Endodermal cell (in vitro differentiated cells): ENCODE results near the gene THSD4. TPM values are rescaled to one million over a fixed set of nuclear protein-coding genes. Genes with fewer than 3 reads are reported as not detected.

Experiments
- DNase-seq: peaks from one replicate; pipeline ENCODE4 v3.0.0-alpha.2; 2017
- H3K27ac ChIP-seq: 2 replicates; pipeline ENCODE4 v1.5.1; 2013; ENCODE audit warnings: mild to moderate bottlenecking, low read depth, low read length, moderate library complexity
- H3K27me3 ChIP-seq: 2 replicates; pipeline ENCODE4 v1.6.1; 2013; ENCODE audit warnings: mild to moderate bottlenecking, low read length, moderate library complexity; ENCODE audit not compliant: insufficient read depth, control insufficient read depth, poor library complexity, severe bottlenecking
- H3K36me3 ChIP-seq: 2 replicates; pipeline ENCODE4 v1.7.0; 2013; ENCODE audit warnings: mild to moderate bottlenecking, low read length, moderate library complexity; ENCODE audit not compliant: control insufficient read depth, insufficient read depth
- H3K4me1 ChIP-seq: one replicate; pipeline ENCODE4 v1.7.0; 2013; ENCODE audit warnings: low read length; ENCODE audit not compliant: control insufficient read depth, insufficient read depth
- H3K4me3 ChIP-seq: 2 replicates; pipeline ENCODE4 v1.5.1; 2013; ENCODE audit warnings: mild to moderate bottlenecking, low read length, moderate library complexity
- H3K9ac ChIP-seq: 2 replicates; pipeline ENCODE4 v1.6.1; 2013; ENCODE audit warnings: mild to moderate bottlenecking, low read length, moderate library complexity; ENCODE audit not compliant: poor library complexity, severe bottlenecking; ENCODE audit errors: extremely low read depth
- H3K9me3 ChIP-seq: 2 replicates; pipeline ENCODE4 v1.6.1; 2013; ENCODE audit warnings: mild to moderate bottlenecking, low read length, moderate library complexity; ENCODE audit not compliant: control insufficient read depth
- H3K27ac Mint-ChIP-seq: 2 replicates; pipeline ENCODE4 v1.8.0; 2020; ENCODE audit warnings: mixed read lengths
- H3K27me3 Mint-ChIP-seq: 2 replicates; pipeline ENCODE4 v1.8.0; 2021; ENCODE audit warnings: mild to moderate bottlenecking, mixed read lengths; ENCODE audit not compliant: insufficient read depth
- H3K36me3 Mint-ChIP-seq: 2 replicates; pipeline ENCODE4 v1.8.0; 2020; ENCODE audit warnings: low read depth, mixed read lengths
- H3K4me1 Mint-ChIP-seq: 2 replicates; pipeline ENCODE4 v1.8.0; 2020; ENCODE audit warnings: mixed read lengths
- H3K4me3 Mint-ChIP-seq: 2 replicates; pipeline ENCODE4 v1.8.0; 2020; ENCODE audit warnings: mild to moderate bottlenecking, moderate library complexity, mixed read lengths
- H3K9me3 Mint-ChIP-seq: 2 replicates; pipeline ENCODE4 v1.8.0; 2020; ENCODE audit warnings: mild to moderate bottlenecking, mixed read lengths
- WGBS, 2 experiments: methylation state at CpG; one replicate each; pipeline versions ENCODE4 v1.1.5 to v1.1.7; 2013; ENCODE audit warnings: missing lambda C conversion rate in 2 of 2, mixed read lengths in 1 of 2; ENCODE audit not compliant: insufficient coverage in 1 of 2, insufficient read length in 1 of 2; 5-methylcytosine and 5-hydroxymethylcytosine counted together
- total RNA-seq, 2 donors: library from RNA; stranded (reverse); fragmentation: NEBNext Ultra II Directional in 1 of 2; extraction: Animal tissue kit (Norgen Biotek cat#: 25700) in 1 of 2; gene quantifications; 2 replicates in 1 of 2; 3 replicates in 1 of 2; pipeline ENCODE4 v1.2.1, GENCODE V29; 2021
- TF ChIP-seq, protein P1 (sequence below): fragments of 200-600 bp; sonication (generic); conservative IDR thresholded peaks from 2 replicates; pipeline ENCODE4 v1.5.0; 2021; ENCODE audit warnings: antibody characterized with exemption, mild to moderate bottlenecking

Gene THSD4
- total RNA-seq, 2 donors from 2014 or later = 4.6 to 5.4 TPM

DNA sequence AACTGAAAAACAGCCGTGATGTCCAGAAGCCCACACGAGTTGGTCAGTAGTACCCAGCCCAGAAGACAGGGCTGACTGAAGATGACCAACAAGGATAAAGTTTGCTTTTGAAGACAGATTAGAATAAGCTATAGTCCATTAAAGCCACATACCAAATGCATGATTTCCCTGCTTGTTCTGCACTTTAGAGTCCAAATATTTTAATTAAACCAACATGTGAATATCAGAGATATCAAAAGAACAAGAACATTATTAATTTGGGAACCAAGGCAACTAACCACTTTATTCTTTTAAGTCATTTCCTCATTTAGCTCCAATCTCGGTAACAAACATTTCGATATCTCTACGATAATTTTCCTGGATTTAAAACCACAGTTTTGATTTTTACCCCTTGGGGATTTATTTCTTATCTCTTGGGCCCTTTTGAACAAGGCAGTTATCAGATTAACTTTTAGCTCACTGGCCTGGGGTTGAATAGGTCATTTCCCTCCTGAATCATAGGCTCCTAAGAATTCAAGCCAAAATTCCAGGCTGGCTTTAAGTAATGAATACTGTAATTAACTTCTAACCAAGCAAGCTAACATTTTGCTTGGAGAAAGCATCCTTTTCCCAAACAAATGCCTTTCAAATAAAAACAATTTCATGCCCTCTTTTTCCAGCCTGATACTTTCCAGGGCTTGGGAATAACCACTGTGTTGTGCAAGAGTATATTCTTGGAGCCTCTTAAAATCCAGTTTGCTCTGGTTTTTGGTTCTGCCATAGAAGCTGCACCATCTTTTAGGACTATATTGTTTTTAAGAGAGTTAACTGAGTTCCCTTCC is 592.2 kb downstream of the THSD4 start:
- no peak overlapping the region for H3K27ac Mint-ChIP-seq
- H3K4me1 Mint-ChIP-seq = peaks cover 5% of the 10 kb centered on the region
- no peak overlapping the region for H3K4me3 Mint-ChIP-seq
- DNase-seq = no peak
- no peaks in the 10 kb centered on the region for H3K36me3 Mint-ChIP-seq
- no peaks in the 10 kb centered on the region for H3K9me3 Mint-ChIP-seq
- no peak overlapping the region for H3K4me3 ChIP-seq
- H3K9me3 ChIP-seq = no peaks in the 10 kb centered on the region
- peaks cover 2% of the 10 kb centered on the region for H3K27me3 Mint-ChIP-seq
- no peak overlapping the region for H3K27ac ChIP-seq
- H3K36me3 ChIP-seq = no peaks in the 10 kb centered on the region
- no peaks in the 10 kb centered on the region for H3K27me3 ChIP-seq
- 93 to 100% methylated on average over 3 to 5 of the region's 5 CpGs for WGBS, 2 experiments
- peaks cover 3% of the 10 kb centered on the region for H3K4me1 ChIP-seq
- no peak overlapping the region for H3K9ac ChIP-seq
- TF ChIP-seq, protein P1, sequence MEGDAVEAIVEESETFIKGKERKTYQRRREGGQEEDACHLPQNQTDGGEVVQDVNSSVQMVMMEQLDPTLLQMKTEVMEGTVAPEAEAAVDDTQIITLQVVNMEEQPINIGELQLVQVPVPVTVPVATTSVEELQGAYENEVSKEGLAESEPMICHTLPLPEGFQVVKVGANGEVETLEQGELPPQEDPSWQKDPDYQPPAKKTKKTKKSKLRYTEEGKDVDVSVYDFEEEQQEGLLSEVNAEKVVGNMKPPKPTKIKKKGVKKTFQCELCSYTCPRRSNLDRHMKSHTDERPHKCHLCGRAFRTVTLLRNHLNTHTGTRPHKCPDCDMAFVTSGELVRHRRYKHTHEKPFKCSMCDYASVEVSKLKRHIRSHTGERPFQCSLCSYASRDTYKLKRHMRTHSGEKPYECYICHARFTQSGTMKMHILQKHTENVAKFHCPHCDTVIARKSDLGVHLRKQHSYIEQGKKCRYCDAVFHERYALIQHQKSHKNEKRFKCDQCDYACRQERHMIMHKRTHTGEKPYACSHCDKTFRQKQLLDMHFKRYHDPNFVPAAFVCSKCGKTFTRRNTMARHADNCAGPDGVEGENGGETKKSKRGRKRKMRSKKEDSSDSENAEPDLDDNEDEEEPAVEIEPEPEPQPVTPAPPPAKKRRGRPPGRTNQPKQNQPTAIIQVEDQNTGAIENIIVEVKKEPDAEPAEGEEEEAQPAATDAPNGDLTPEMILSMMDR = no peak

DNA sequence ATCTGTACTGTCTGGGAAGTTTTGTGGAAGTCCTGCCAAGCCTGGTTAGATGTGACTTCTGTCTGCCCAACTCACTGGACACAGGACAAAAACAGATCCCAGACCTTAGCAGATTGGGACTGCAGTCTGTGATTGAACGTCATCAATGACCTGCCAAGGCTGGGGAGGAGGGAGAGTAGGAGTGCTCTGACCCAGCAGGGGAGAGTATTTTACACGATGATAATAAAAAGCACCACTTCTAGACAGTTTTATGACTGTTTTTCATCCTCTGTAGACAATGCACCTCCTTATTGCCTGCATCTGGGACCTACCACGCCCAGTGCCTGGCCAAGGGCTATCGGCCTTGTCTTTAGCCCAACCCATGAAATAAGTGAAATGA is 592.8 kb downstream of the THSD4 start:
- H3K27ac Mint-ChIP-seq = no peak overlapping the region
- TF ChIP-seq, protein P1 = no peak
- Histone ChIP-seq H3K27ac (no peak overlapping the region), H3K36me3 (no peaks in the 10 kb centered on the region), H3K4me3 (no peak overlapping the region), H3K9me3 (no peaks in the 10 kb centered on the region), H3K4me1 (peaks cover 3% of the 10 kb centered on the region), H3K27me3 (no peaks in the 10 kb centered on the region), H3K9ac (no peak overlapping the region)
- H3K36me3 Mint-ChIP-seq = no peaks in the 10 kb centered on the region
- H3K4me1 Mint-ChIP-seq = peaks cover 5% of the 10 kb centered on the region
- H3K4me3 Mint-ChIP-seq = no peak overlapping the region
- 80 to 97% methylated on average over 1 to 4 of the region's 4 CpGs for WGBS, 2 experiments
- H3K9me3 Mint-ChIP-seq = no peaks in the 10 kb centered on the region
- no peak for DNase-seq
- peaks cover 2% of the 10 kb centered on the region for H3K27me3 Mint-ChIP-seq

GRCh38 chr15:71708741-71709140 is 593.5 kb downstream of the THSD4 start:
- Histone ChIP-seq H3K4me1 (peaks cover 3% of the 10 kb centered on the region), H3K9ac (no peak overlapping the region), H3K9me3 (no peaks in the 10 kb centered on the region), H3K27me3 (no peaks in the 10 kb centered on the region), H3K4me3 (no peak overlapping the region), H3K27ac (no peak overlapping the region), H3K36me3 (no peaks in the 10 kb centered on the region)
- no peak for DNase-seq
- Mint-ChIP-seq H3K27me3 (peaks cover 2% of the 10 kb centered on the region), H3K4me1 (peaks cover 5% of the 10 kb centered on the region), H3K4me3 (no peak overlapping the region), H3K27ac (no peak overlapping the region), H3K36me3 (no peaks in the 10 kb centered on the region), H3K9me3 (no peaks in the 10 kb centered on the region)
- WGBS, 2 experiments = 90 to 95% methylated on average over 4 to 11 of the region's 11 CpGs
- TF ChIP-seq, protein P1 = no peak
